Measurements from ENCODE around the gene FHL5. TPM values are rescaled to one million over a fixed set of nuclear protein-coding genes. Genes with fewer than 3 reads are reported as not detected.

The FHL5 gene
- total RNA-seq = not detected in 2 replicates
- long read RNA-seq = 0 reads

GRCh38 chr6:96562886-96563285 is at the start of gene FHL5:
FHL5 (plus strand) TSS chr6:96563128; CDS start chr6:96603614, 40,486 bp downstream.
- no peak for DNase-seq (ENCODE audit: extremely low spot score, unreplicated experiment)
- H3K36me3 Mint-ChIP-seq (ENCODE audit: unreplicated experiment) = no peaks in the 10 kb centered on the region
- H3K27ac Mint-ChIP-seq (ENCODE audit: unreplicated experiment) = no peak within 1 kb of the TSS
- peaks cover 9% of the 10 kb centered on the region for H3K4me1 Mint-ChIP-seq (ENCODE audit: unreplicated experiment)
- peaks cover 20% of the 10 kb centered on the region for H3K27me3 Mint-ChIP-seq (ENCODE audit: unreplicated experiment)
- no peak within 1 kb of the TSS for H3K4me3 Mint-ChIP-seq (ENCODE audit: unreplicated experiment)
- H3K9me3 Mint-ChIP-seq (ENCODE audit: unreplicated experiment) = no peaks in the 10 kb centered on the region
- no peak for TF ChIP-seq CTCF (IDR thresholded peaks at IDR 0.05)

GRCh38 chr6:96520171-96521115 is 42.5 kb upstream of the FHL5 start:
- peak overlapping the region; percentile 31 for H3K27ac Mint-ChIP-seq (ENCODE audit: unreplicated experiment)
- no peak for TF ChIP-seq CTCF (IDR thresholded peaks at IDR 0.05)
- H3K4me1 Mint-ChIP-seq (ENCODE audit: unreplicated experiment) = peaks cover 23% of the 10 kb centered on the region
- no peak for DNase-seq (ENCODE audit: extremely low spot score, unreplicated experiment)
- H3K9me3 Mint-ChIP-seq (ENCODE audit: unreplicated experiment) = no peaks in the 10 kb centered on the region
- peak overlapping the region; percentile 99 for H3K4me3 Mint-ChIP-seq (ENCODE audit: unreplicated experiment)
- H3K27me3 Mint-ChIP-seq (ENCODE audit: unreplicated experiment) = no peaks in the 10 kb centered on the region
- H3K36me3 Mint-ChIP-seq (ENCODE audit: unreplicated experiment) = no peaks in the 10 kb centered on the region

GRCh38 chr6:96521306-96521643 is 41.7 kb upstream of the FHL5 start:
- DNase-seq (ENCODE audit: extremely low spot score, unreplicated experiment) = no peak
- Mint-ChIP-seq H3K36me3 (ENCODE audit: unreplicated experiment) (peaks cover 4% of the 10 kb centered on the region), H3K9me3 (ENCODE audit: unreplicated experiment) (no peaks in the 10 kb centered on the region), H3K4me1 (ENCODE audit: unreplicated experiment) (peaks cover 23% of the 10 kb centered on the region), H3K4me3 (ENCODE audit: unreplicated experiment) (peak overlapping the region; percentile 99), H3K27me3 (ENCODE audit: unreplicated experiment) (no peaks in the 10 kb centered on the region), H3K27ac (ENCODE audit: unreplicated experiment) (peak overlapping the region; percentile 100)
- TF ChIP-seq CTCF (IDR thresholded peaks at IDR 0.05) = no peak

- peak; percentile 28 for TF ChIP-seq CTCF (IDR thresholded peaks at IDR 0.05)
- peak within 1 kb of the TSS; percentile 100 for H3K27ac Mint-ChIP-seq (ENCODE audit: unreplicated experiment)
- DNase-seq (ENCODE audit: extremely low spot score, unreplicated experiment) = peak; percentile 97
- peaks cover 23% of the 10 kb centered on the region for H3K4me1 Mint-ChIP-seq (ENCODE audit: unreplicated experiment)
- H3K36me3 Mint-ChIP-seq (ENCODE audit: unreplicated experiment) = peaks cover 9% of the 10 kb centered on the region
- no peaks in the 10 kb centered on the region for H3K27me3 Mint-ChIP-seq (ENCODE audit: unreplicated experiment)
- peak within 1 kb of the TSS; percentile 99 for H3K4me3 Mint-ChIP-seq (ENCODE audit: unreplicated experiment)
- no peaks in the 10 kb centered on the region for H3K9me3 Mint-ChIP-seq (ENCODE audit: unreplicated experiment)
These were observed 41.1 kb upstream of the FHL5 start, which contains the start of gene UFL1 for GRCh38 chr6:96521644-96522464. UFL1 (plus strand) TSS chr6:96521806; CDS start chr6:96521874, 68 bp downstream.

All from osteocyte (in vitro differentiated cells).